SHP77 (cell line): Measurements from ENCODE around the gene PCDH9.

ENCODE experiments used
- DNase-seq, 2 experiments: peaks; one replicate each; lab custom pipeline; 2025; lab: John Stamatoyannopoulos, UW

The PCDH9 gene

DNA sequence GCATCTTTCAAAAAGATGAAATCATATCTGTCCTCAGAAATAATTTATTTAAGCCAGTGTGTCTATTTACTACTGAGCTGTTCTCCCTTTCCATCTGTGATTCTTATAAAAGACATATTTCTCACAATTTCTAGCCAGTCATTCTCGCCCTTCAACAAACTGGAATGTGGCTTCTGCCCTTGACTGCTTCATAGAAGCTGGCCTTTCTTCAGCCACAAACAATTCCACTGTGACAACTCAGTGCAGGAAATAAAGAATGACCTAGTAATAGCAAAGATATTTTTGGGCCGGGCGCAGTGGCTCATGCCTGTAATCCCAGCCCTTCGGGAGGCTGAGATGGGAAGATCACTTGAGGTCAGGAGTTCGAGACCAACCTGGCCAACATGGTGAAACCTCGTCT, 655.5 kb downstream of the PCDH9 start:
- no peak for DNase-seq

DNA sequence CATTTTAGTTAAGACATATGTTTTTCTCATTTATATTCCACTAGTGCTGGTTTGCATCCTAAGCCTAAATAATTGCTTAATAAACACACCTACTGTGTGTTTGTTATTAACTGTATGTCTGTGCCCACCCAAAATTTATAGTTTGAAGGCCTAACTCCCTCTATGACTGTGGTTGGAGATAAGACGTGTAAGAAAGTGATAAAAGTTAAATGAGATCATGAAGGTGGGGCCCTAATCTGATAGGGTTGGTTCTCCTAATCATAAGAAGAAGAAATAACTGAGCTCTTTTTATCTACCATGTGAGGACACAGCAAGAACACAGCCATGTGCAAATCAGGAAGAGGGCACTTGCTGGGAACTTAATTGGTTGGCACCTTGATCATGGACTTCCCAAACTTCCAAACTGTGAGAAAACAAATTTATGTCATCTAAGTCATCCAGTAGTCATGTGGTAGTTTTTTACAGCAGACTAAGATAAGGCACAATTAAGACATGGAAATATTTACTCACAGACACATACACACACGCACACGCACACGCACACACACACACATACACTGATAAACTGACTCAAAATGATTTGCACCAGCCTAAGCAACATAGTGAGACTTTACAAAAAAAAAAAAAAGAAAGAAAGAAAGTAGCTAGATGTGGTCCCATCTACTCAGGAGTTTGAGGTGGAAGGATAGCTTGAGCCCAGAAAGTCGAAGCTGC, 662.1 kb downstream of the PCDH9 start:
- no peak for DNase-seq

DNA sequence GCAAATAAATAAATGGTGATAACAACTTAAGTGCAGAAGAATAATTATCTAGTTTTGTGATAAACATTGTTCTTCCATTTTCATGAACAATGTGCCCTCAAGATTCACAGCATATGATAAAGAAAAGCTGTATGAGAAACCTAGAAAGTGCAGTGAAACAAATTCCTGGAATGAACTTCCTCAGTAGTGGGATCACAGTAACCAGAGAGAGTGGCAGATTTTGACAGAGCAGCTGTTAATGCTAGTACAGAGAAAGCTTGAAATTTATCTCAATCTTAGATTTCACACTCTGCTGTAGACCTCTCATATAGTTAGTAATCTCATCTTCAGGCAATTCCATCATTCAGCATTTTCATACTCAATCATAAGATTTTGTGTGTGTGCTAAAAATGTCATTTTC, 664.9 kb downstream of the PCDH9 start:
- no peak for DNase-seq

DNA sequence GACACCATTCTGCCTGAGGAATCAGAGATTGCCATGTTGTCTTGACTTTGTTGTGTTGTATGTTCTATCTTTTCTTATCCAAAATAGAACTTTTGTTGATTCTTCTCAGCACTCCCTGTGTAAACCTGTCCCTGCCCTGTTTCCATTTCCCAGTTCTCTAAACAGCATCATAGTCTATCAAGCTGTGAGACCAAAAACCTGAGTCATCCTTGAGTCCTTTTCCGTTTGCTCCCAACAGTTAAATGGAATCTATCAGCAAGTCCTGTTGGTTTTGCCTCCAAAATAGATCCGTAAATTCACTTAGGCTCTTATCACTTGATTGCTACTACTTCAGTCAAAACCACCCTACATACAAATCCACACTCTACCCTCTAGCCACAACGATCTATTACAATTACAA, 667.1 kb downstream of the PCDH9 start:
- DNase-seq = no peak

DNA sequence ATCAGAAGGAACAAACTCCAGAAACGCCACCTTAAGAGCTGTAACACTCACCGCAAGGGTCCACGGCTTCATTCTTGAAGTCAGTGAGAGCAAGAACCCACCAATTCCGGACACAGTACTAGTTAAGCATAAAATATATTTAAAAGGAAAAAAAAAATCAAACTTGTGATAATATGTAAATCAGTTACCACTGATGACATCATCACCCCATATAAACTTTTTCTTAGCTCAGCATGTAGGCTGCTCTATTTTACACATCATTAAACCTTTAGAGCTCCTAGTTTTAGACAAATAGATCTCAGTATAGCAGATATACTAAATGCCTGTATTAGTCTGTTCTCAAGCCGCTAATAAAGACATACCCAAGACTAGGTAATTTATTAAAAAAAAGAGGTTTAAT, 668.1 kb downstream of the PCDH9 start:
- DNase-seq = no peak

DNA sequence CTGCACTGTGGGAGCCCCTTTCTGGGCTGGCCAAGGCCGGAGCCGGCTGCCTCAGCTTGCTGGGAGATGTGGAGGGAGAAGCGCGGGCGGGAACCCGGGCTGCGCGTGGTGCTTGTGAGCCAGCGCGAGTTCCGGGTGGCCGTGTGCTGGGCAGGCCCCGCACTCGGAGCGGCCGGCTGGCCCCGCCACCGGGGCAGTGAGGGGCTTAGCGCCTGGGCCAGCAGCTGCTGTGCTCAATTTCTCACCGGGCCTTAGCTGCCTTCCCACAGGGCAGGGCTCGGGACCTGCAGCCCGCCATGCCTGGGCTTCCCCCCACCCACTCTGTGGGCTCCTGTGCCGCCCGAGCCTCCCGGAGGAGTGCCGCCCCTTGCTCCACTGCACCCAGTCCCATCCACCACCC, 669.1 kb downstream of the PCDH9 start:
- DNase-seq = no peak

DNA sequence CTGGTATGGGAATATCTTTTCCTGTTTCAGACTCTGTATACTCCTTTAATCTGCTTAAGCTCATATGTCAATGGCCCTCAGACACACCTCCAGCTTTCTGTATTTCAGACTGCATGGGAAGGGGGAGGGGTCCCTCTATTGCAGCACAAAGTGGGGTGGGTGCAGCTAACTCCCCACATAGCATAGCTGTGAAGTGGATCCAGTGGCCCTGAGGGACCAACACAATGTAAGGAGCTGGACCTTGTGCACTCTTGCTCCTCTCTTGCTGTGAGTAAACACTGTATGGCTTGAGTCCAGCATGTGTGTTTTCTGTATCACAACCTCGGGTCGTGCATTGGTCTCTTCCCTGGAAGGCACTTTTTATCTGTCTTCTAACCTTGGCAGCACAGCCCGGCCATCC, 669.9 kb downstream of the PCDH9 start:
- no peak for DNase-seq

DNA sequence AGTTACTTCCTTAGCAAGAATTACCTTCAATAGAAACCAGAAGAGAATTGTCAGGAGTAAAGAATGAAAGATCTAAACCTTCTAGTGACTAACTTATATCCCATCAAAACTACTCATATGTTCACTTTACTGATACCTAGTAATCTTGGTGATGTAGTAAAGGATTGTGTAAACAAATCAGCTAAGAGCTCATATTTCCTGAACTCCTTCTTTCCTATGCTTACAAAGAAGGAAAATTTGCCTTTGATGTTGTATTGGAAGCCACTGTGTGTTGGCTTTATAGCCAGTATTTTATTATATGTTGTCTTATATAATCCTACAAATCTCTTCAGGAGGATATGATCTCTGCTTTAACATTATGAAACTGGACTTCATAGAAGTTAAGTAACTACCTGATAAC, 671.0 kb downstream of the PCDH9 start:
- no peak for DNase-seq

DNA sequence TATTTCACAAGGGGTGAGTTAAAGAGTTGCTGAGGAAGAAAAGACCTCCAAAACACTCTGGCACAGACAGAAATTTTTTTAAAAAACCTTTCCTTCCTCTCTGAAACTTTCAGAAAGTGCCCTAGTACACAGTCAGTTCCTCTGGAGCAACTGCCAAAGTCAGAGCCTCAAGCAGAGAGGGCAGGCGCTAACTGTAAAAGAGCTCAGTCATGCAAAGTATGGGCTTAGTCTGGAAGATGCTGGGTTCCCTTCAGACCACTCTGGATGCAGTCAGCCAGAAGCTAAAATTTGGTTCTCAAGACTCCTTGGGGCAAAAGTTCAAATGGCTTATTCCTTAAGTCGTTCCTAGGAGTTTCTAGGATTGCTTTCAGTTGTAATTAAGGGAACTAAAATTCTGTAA, 671.6 kb downstream of the PCDH9 start:
- DNase-seq = no peak

DNA sequence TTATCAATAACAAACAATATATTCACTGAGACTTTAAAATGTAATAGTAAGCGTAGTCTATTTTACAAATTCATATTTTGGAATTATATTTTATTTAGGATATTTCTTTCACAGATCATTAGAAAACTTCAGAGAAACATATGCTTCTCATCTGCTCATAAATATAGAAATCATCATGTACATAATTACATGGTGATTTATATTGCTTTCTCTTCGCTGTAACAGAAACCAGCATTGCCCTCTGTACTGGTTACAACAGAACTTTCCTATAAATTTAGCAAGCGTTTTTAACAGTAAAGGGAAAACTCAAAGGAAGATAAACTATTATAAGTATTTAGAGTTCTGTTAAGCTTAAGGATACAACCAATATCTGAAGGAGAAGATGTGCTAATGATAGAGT, 672.8 kb downstream of the PCDH9 start:
- no peak for DNase-seq

DNA sequence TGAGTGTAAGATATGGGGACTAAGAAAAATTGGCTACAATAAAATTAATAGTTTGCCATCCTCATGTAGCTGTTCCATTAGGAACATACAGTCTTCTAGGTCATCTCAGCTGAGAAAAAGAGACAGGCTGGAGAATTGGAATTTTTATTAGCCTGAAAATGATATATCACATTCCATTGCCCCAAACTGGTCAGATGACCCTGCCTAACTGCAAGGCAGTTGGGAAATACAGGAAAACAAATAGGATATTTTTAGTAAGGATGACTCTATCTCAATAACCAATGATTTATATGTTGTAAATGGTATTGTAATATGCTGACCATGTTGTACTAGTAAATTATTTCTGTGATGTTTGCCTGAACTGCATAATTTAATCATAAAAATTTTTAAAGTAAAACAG, 673.8 kb downstream of the PCDH9 start:
- no peak for DNase-seq

DNA sequence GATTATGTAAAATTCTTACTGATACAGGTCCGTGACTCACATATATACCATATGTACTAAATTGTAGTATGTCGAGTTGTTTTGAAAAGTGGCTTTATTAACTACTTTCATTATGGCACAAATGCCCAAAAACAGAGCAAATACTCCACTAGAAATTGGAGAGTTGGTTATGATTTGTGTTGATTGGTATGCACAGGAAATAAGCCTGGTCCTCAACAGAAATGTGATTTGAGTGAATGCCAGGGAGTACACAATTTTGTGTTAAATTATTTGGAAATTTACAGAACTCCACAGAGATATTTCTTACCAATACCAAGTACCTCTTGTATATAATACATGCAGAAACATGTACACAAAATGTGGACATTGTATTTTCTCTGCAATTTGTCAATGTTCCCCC, 676.7 kb downstream of the PCDH9 start:
- DNase-seq = no peak

DNA sequence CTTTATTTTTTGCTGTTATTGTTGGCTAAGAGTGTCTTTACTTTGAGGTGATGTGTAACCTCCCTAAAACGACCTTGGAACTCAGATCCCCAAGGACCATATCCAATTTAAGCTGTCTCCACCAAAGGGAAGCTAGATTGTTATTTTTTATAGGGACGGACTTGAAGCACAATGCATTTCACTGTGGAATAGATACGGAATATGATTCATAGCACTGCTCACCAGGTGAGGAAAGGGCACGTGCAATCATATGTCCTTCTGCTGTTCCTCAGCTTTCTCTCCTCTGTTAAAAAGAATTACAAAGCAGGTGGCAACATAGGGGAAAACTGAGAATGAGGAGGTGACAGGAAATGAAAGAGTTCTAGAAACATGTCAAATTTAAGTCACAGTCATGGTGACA, 679.0 kb downstream of the PCDH9 start:
- DNase-seq = no peak

DNA sequence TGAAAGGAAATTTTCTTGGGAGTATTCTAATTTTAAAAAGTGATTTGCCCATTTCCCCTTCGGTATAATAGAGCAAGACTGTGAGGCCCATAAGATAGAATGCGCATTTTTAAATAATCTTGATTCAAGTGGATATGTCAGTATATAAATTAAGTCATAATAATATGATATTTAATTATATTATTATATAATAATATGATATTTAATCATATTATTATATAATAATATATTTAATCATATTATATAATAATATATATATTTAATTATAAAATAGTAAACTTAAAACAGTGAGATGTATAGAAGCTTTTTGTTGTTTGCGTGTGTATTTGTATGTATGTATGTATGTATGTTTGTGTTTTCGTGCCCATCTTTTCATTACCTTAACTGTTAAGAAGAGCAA, 682.5 kb downstream of the PCDH9 start:
- no peak for DNase-seq

DNA sequence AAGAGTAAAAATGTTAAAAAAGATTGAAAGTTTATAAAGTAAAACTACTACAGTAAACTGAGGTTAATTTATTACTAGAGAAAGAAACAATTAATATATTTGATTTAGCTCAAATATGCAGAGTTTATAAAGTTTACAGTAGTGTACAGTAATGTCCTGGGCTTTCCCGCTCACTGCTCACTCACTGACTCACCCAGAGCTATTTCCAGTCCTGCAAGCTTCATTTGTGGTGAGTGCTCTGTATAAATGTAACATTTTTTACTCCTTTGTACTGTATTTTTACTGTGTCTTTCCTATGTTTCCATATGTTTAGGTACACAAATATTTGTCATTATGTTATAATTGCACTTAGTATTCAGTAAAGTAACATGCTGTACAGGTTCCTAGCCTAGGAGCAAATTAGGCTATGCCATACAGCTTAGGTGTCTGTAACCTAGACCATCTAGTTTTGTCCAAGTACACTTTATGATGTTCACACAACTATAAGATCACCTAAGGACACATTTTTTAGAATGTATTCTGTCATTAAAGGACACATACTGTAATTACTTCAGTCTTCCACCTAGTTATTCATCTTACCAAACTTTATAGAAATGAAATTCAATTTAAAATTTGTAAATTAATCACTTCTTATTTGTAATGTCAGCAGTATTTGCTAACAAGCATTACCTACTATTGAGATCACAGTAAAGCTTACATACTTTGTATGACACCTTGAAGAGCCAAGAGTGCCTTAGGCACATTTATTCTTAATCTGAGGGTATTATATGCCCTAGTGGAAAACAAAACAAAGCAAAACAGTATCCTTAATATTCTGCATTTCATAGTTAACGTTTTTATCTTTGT, 683.4 kb downstream of the PCDH9 start:
- no peak for DNase-seq

DNA sequence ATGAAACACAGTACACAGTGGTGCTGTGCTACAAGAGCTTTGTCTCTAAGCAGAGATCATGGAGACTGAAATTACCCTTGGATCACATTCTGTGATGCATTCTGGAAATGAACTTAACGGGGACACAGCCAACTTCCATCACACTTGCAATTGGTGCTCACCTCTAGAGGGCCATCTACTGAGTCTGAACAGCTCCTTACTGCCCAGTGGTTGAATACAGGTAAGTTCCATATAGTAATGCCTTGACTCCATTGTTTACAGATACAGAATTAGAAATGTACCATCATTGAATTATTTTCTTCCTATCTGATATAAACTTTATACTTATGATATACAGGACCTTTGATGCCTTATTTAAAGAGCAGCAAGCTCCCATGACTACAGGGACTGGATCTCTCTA, 686.4 kb downstream of the PCDH9 start:
- no peak for DNase-seq

DNA sequence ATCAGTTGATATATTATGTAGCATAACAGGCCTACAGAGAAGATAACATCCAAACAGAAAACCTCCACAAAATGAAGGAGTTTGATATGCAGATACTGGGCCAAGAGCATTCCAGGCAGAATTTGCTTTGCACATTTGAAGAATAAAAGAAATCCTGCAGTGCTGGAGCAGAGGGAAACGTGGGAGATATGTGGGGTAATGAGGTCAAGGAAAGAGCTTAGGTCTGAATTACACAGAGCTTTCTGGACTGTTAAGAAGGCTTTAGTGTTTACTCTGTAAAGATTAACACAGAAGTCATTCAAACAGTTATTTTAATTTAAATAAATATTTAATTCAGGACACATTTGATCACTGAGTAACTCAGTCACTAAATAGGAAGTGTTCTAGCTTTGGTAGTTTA, 692.7 kb downstream of the PCDH9 start:
- no peak for DNase-seq

DNA sequence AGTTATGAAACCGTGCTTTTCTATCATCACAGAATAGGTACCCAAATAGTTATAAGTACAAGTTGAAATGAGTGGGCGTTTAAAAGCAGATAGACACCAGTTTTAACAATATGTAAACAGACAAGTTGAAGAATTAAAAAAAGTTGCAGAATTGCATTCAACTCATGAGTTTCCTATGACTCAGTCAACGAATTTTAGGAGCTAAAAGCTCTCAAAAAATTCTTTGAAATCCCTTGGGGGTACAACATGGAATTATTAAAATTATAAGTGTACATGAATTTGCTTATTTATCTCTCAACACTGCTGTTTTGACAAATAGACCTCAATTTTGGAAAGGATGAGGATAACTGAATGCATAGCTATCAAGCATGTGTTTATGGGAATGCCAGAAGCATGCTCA, 693.4 kb downstream of the PCDH9 start:
- DNase-seq = no peak

DNA sequence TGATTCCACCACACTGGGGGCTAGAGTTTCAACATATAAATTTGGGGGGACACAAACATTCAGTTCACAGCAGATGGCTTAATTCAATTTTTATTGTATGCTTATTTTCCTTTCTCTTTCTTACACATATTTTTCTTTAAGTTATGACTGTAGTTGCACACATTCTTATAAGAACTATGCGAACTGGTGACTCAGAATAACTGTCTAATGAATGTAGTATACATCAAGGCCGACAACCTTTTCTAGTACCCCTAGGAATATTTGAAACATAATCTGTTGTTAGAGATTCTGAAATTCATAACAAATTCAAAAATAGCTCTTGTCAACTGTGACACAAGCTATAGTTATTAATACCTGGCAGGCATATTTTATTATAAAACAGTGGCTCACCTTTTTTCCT, 695.6 kb downstream of the PCDH9 start:
- DNase-seq = no peak

DNA sequence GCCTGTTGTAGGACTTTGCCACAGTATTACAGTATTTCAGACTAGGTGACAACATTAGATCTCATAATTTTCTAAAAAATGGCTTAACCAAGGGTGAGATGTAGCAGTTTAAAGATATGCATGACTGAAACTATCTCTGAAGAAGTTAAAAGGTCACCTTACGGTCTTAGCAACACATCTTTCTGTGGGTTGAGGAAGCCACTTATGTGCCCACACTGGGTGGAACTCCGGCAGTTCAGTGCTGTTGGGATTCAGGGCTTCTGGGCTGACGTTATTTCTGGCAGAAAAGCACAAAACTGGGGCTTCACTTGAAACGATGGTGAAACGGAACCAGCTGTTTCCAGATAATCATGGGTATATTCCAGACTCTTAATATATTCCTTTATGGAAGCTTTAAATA, 697.3 kb downstream of the PCDH9 start:
- DNase-seq = no peak

DNA sequence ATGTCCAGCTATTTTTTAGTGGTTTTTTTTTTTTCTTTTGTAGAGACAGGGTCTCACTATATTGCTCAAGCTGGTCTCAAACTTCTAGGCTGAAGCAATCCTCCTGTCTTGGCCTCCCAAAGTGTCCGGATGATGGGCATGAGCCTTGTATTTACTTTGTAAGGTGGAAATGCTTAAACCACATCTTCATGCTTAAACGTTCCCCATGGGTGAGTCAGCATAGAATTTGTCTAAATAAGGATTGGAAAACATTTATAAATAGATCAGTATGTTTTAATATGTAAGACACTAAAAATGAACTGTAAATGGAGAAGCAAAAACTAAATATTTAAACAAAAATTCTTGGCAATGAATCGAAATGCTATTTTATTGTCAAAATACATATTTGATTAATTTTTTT, 698.0 kb downstream of the PCDH9 start:
- DNase-seq = no peak

DNA sequence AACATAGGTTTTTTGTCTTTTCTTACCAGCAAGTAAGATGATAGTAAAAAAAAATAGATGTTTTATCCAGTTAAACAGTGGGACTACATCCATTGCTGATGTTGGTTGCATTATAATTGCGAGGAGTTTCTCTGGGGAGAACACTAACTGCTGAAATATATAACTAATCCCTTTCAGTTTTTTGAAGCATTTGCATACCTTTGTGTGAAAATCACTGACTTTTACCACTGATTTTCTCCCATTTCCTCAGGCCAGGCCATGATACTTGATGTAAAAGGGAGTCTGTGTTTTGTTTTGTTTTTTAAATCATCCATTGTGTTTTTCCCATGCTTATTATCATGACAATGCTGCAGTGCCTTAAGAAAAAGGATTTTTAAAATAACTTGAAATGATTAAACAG, 699.5 kb downstream of the PCDH9 start:
- no peak for DNase-seq

DNA sequence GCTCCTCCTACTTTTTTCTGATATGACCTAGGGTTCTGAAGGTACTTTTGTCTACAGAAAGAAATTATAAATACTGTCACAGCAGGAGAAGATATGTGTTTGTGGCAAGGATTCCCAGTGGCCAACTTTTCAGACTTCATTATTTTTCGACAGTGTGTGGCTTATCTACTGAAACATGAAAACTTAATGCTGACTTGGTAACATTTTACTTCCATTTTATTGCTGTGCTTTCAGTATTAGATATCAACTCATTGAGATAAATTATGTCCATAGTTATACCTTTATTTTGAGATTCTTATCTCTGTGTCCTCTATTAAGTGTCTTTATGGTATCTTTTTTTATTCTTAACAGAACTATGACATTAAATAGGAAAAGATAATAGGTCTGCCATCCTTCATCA, 700.0 kb downstream of the PCDH9 start:
- no peak for DNase-seq
